ENCODE data around the gene PHYH.

- TF ChIP-seq POLR2AphosphoS5 (IDR thresholded peaks at IDR 0.05) (no peak), CTCF (IDR thresholded peaks at IDR 0.05) (no peak)
These were observed 59.9 kb downstream of the PHYH start for GRCh38 chr10:13239923-13240322.

Measured in breast epithelium (tissue), 3 donors.